Neural crest cell (in vitro differentiated cells): ENCODE data around the gene CCDC85C. TPM values are rescaled to one million over a fixed set of nuclear protein-coding genes. Genes with fewer than 3 reads are reported as not detected.

Experiments used
- DNase-seq: peaks from one replicate; pipeline ENCODE4 v3.0.0; 2021; ENCODE audit warnings: low read depth, mixed read lengths, low spot score
- H3K27ac Mint-ChIP-seq: one replicate; pipeline ENCODE4 v1.8.0; 2021; ENCODE audit warnings: mild to moderate bottlenecking, mixed read lengths; ENCODE audit not compliant: unreplicated experiment
- H3K27me3 Mint-ChIP-seq: 2 replicates; pipeline ENCODE4 v1.8.0; 2021; ENCODE audit warnings: low read depth, mild to moderate bottlenecking, mixed read lengths
- H3K36me3 Mint-ChIP-seq: 2 replicates; pipeline ENCODE4 v1.8.0; 2021; ENCODE audit warnings: low read depth, mild to moderate bottlenecking, mixed read lengths
- H3K4me1 Mint-ChIP-seq: 2 replicates; pipeline ENCODE4 v1.8.0; 2021; ENCODE audit warnings: mixed read lengths
- H3K4me3 Mint-ChIP-seq: one replicate; pipeline ENCODE4 v1.8.0; 2021; ENCODE audit warnings: mild to moderate bottlenecking, mixed read lengths
- H3K9me3 Mint-ChIP-seq: 2 replicates; pipeline ENCODE4 v1.8.0; 2021; ENCODE audit warnings: mixed read lengths
- CTCF ChIP-seq: fragments of 200-600 bp; sonication (generic); conservative IDR thresholded peaks from 2 replicates; pipeline ENCODE4 v1.5.0; 2021; ENCODE audit warnings: antibody characterized with exemption, mild to moderate bottlenecking
- total RNA-seq: library from RNA; stranded (reverse); gene quantifications from 2 replicates; pipeline ENCODE4 v1.2.1, GENCODE V29; 2021

CCDC85C gene
- total RNA-seq, 1 donor from 2014 or later = 31.4 TPM

GRCh38 chr14:99551034-99551922, 52.7 kb downstream of the CCDC85C start:
- no peak overlapping the region for H3K4me3 Mint-ChIP-seq
- DNase-seq = no peak
- no peaks in the 10 kb centered on the region for H3K9me3 Mint-ChIP-seq
- TF ChIP-seq CTCF = no peak
- no peaks in the 10 kb centered on the region for H3K36me3 Mint-ChIP-seq
- H3K27ac Mint-ChIP-seq = no peak overlapping the region
- H3K4me1 Mint-ChIP-seq = peaks cover 20% of the 10 kb centered on the region
- H3K27me3 Mint-ChIP-seq = peaks cover 7% of the 10 kb centered on the region

DNA sequence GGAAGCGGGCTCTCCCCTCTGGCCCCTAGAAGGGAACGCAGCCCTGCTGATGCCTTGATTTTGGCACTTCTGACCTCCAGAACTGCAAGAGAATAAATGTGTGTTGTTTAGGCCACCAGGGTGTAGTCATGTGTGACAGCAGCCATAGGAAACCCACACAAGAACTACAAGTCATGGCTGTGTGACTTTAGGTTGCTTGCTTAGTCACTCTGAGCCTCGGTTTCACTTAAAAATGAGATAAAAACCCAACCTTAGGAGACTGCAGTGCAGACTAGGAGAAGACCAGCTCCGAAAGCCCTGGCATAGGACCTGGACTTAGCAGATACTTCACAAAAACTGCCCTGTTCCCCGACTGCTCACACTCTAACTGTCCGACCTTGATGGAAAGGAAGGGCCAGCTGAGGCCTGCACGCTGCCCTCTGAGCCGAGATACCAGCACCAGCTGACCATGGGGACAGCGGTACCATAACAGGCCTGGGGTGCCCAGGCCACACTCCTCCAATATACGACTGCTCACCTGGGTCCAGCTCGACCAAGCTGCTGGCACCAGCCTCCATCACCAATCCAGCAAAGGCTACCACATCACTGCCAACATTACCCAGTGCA, 53.5 kb downstream of the CCDC85C start:
- no peak for TF ChIP-seq CTCF
- DNase-seq = no peak
- Mint-ChIP-seq H3K27me3 (peaks cover 11% of the 10 kb centered on the region), H3K4me3 (no peak overlapping the region), H3K9me3 (no peaks in the 10 kb centered on the region), H3K27ac (no peak overlapping the region), H3K4me1 (peaks cover 28% of the 10 kb centered on the region), H3K36me3 (no peaks in the 10 kb centered on the region)

- Mint-ChIP-seq H3K9me3 (no peaks in the 10 kb centered on the region), H3K27me3 (peaks cover 16% of the 10 kb centered on the region), H3K36me3 (no peaks in the 10 kb centered on the region), H3K27ac (no peak overlapping the region), H3K4me1 (peaks cover 35% of the 10 kb centered on the region), H3K4me3 (no peak overlapping the region)
- DNase-seq = no peak
- TF ChIP-seq CTCF = no peak
Measured at GRCh38 chr14:99549684-99550083, 54.3 kb downstream of the CCDC85C start.

- Mint-ChIP-seq H3K27me3 (peaks cover 18% of the 10 kb centered on the region), H3K27ac (no peak overlapping the region), H3K9me3 (no peaks in the 10 kb centered on the region), H3K4me3 (peak overlapping the region; percentile 9), H3K4me1 (peaks cover 40% of the 10 kb centered on the region), H3K36me3 (no peaks in the 10 kb centered on the region)
- TF ChIP-seq CTCF = no peak
- no peak for DNase-seq
Measured at GRCh38 chr14:99548871-99549515, 55.0 kb downstream of the CCDC85C start.

- Mint-ChIP-seq H3K36me3 (no peaks in the 10 kb centered on the region), H3K4me1 (peaks cover 43% of the 10 kb centered on the region), H3K4me3 (no peak overlapping the region), H3K9me3 (no peaks in the 10 kb centered on the region), H3K27me3 (peaks cover 22% of the 10 kb centered on the region), H3K27ac (no peak overlapping the region)
- no peak for TF ChIP-seq CTCF
- DNase-seq = no peak
Measured at GRCh38 chr14:99548255-99548654, 55.8 kb downstream of the CCDC85C start.
